ENCODE results near the gene FBXO22.
"Not testable (repeated sequence)": the region's sequence is repeated elsewhere in the genome, so short reads cannot be mapped to it uniquely, and the experiment has no call there.

Gene FBXO22

GRCh38 chr15:75955720-75956119 lies 52.0 kb downstream of the FBXO22 start:
- no peak for TF ChIP-seq CTCF (IDR thresholded peaks at IDR 0.05; ENCODE audit: low read depth, low read length)
- no peak for DNase-seq (ENCODE audit: low read depth in 2 of 2)
- no peak overlapping the region for H3K4me3 ChIP-seq (replicated peaks in 1 of 2; ENCODE audit: low read depth in 2 of 2, low read length in 2 of 2)

- no peak for TF ChIP-seq CTCF (IDR thresholded peaks at IDR 0.05; ENCODE audit: low read depth, low read length)
- DNase-seq (ENCODE audit: low read depth in 2 of 2): no peak
- no peak overlapping the region for H3K4me3 ChIP-seq (replicated peaks in 1 of 2; ENCODE audit: low read depth in 2 of 2, low read length in 2 of 2)
These were observed 57.7 kb downstream of the FBXO22 start for GRCh38 chr15:75961331-75961730.

GRCh38 chr15:75966073-75966472 lies 62.4 kb downstream of the FBXO22 start:
- H3K4me3 ChIP-seq (replicated peaks in 1 of 2; ENCODE audit: low read depth in 2 of 2, low read length in 2 of 2): no peak overlapping the region
- DNase-seq (ENCODE audit: low read depth in 2 of 2): peak; percentile 45 to 77
- TF ChIP-seq CTCF (IDR thresholded peaks at IDR 0.05; ENCODE audit: low read depth, low read length): no peak

GRCh38 chr15:75976766-75977165 lies 73.1 kb downstream of the FBXO22 start:
- not testable (repeated sequence) for DNase-seq (ENCODE audit: low read depth in 2 of 2); H3K4me3 ChIP-seq (replicated peaks in 1 of 2; ENCODE audit: low read depth in 2 of 2, low read length in 2 of 2)

- DNase-seq (ENCODE audit: low read depth in 2 of 2): no peak
- H3K4me3 ChIP-seq (replicated peaks in 1 of 2; ENCODE audit: low read depth in 2 of 2, low read length in 2 of 2): no peak overlapping the region
- no peak for TF ChIP-seq CTCF (IDR thresholded peaks at IDR 0.05; ENCODE audit: low read depth, low read length)
These were observed 77.6 kb downstream of the FBXO22 start for GRCh38 chr15:75981149-75981815.

- no peak for DNase-seq (ENCODE audit: low read depth in 2 of 2)
- no peak for TF ChIP-seq CTCF (IDR thresholded peaks at IDR 0.05; ENCODE audit: low read depth, low read length)
- H3K4me3 ChIP-seq (replicated peaks in 1 of 2; ENCODE audit: low read depth in 2 of 2, low read length in 2 of 2): no peak overlapping the region
These were observed 78.8 kb downstream of the FBXO22 start for GRCh38 chr15:75982468-75982867.

GRCh38 chr15:75984706-75985105 lies 81.0 kb downstream of the FBXO22 start:
- peak in 1 of 2 donors; percentile 2 for DNase-seq (ENCODE audit: low read depth in 2 of 2)
- H3K4me3 ChIP-seq (replicated peaks in 1 of 2; ENCODE audit: low read depth in 2 of 2, low read length in 2 of 2): not testable (repeated sequence)

- peak in 1 of 2 donors; percentile 2 for DNase-seq (ENCODE audit: low read depth in 2 of 2)
- no peak for TF ChIP-seq CTCF (IDR thresholded peaks at IDR 0.05; ENCODE audit: low read depth, low read length)
- no peak overlapping the region for H3K4me3 ChIP-seq (replicated peaks in 1 of 2; ENCODE audit: low read depth in 2 of 2, low read length in 2 of 2)
These were observed 82.3 kb downstream of the FBXO22 start for GRCh38 chr15:75985971-75986370.

Measured in cardiac fibroblast (primary cell).